Astrocyte (in vitro differentiated cells and primary cell): Measurements from ENCODE around the gene LRRK1. TPM values are rescaled to one million over a fixed set of nuclear protein-coding genes. Genes with fewer than 3 reads are reported as not detected.

Experiments used
- DNase-seq: peaks from one replicate; pipeline ENCODE4 v3.0.0-alpha.2; 2010; ENCODE audit warnings: low read depth
- FAIRE-seq: peaks from 2 replicates; lab custom pipeline; 2011; peaks lifted over from hg19 to GRCh38; lab: Jason Lieb, UNC
- H2AFZ ChIP-seq: 2 replicates; pipeline ENCODE4 v1.6.0; 2012; ENCODE audit warnings: low read depth, low read length, inconsistent platforms
- H3K27ac ChIP-seq: 2 replicates; pipeline ENCODE4 v1.5.1; 2011; ENCODE audit warnings: low read depth, low read length, inconsistent platforms
- H3K27me3 ChIP-seq: 2 replicates; pipeline ENCODE4 v1.6.0; 2011; ENCODE audit warnings: low read length, inconsistent platforms; ENCODE audit not compliant: insufficient read depth
- H3K36me3 ChIP-seq: 2 replicates; pipeline ENCODE4 v1.5.1; 2011; ENCODE audit warnings: low read length, inconsistent platforms; ENCODE audit not compliant: insufficient read depth
- H3K4me1 ChIP-seq: 2 replicates; pipeline ENCODE4 v1.5.1; 2011; ENCODE audit warnings: low read length, inconsistent platforms; ENCODE audit not compliant: insufficient read depth
- H3K4me2 ChIP-seq: 2 replicates; pipeline ENCODE4 v1.6.0; 2012; ENCODE audit warnings: low read length, inconsistent platforms
- H3K4me3 ChIP-seq: 2 replicates; pipeline ENCODE4 v1.5.1; 2011; ENCODE audit warnings: low read depth, mild to moderate bottlenecking, low read length, inconsistent platforms; ENCODE audit not compliant: insufficient read depth
- H3K79me2 ChIP-seq: 2 replicates; pipeline ENCODE4 v1.6.0; 2012; ENCODE audit warnings: mild to moderate bottlenecking, low read length, inconsistent platforms; ENCODE audit not compliant: insufficient read depth
- H3K9ac ChIP-seq: 2 replicates; pipeline ENCODE4 v1.6.0; 2012; ENCODE audit warnings: mild to moderate bottlenecking, low read length, inconsistent platforms
- H3K9me3 ChIP-seq: 2 replicates; pipeline ENCODE4 v1.5.1; 2012; ENCODE audit warnings: low read depth, mild to moderate bottlenecking, low read length, inconsistent platforms; ENCODE audit not compliant: insufficient read depth
- H4K20me1 ChIP-seq: 2 replicates; pipeline ENCODE4 v1.6.0; 2012; ENCODE audit warnings: low read length, inconsistent platforms; ENCODE audit not compliant: insufficient read depth
- H3K27ac Mint-ChIP-seq: one replicate; pipeline ENCODE4 v1.8.0; 2021; ENCODE audit warnings: mild to moderate bottlenecking, mixed read lengths; ENCODE audit not compliant: unreplicated experiment
- H3K27me3 Mint-ChIP-seq: one replicate; pipeline ENCODE4 v1.8.0; 2021; ENCODE audit warnings: low read depth, mixed read lengths; ENCODE audit not compliant: unreplicated experiment
- H3K36me3 Mint-ChIP-seq: one replicate; pipeline ENCODE4 v1.8.0; 2021; ENCODE audit warnings: low read depth, mixed read lengths; ENCODE audit not compliant: unreplicated experiment
- H3K4me1 Mint-ChIP-seq: one replicate; pipeline ENCODE4 v1.8.0; 2021; ENCODE audit warnings: low read depth, mixed read lengths; ENCODE audit not compliant: unreplicated experiment
- H3K4me3 Mint-ChIP-seq: one replicate; pipeline ENCODE4 v1.8.0; 2021; ENCODE audit warnings: mild to moderate bottlenecking, moderate library complexity, mixed read lengths; ENCODE audit not compliant: unreplicated experiment
- H3K9me3 Mint-ChIP-seq: one replicate; pipeline ENCODE4 v1.8.0; 2021; ENCODE audit warnings: mild to moderate bottlenecking, mixed read lengths; ENCODE audit not compliant: unreplicated experiment
- CTCF ChIP-seq: IDR thresholded peaks from 2 replicates; pipeline ENCODE4 v1.5.1; 2011; ENCODE audit warnings: low read depth, mild to moderate bottlenecking, inconsistent platforms, low read length, moderate library complexity; ENCODE audit not compliant: insufficient read depth
- EZH2 ChIP-seq: IDR thresholded peaks from 2 replicates; pipeline ENCODE4 v1.6.1; 2012; ENCODE audit warnings: mild to moderate bottlenecking, low read length, inconsistent platforms; ENCODE audit not compliant: insufficient read depth
- total RNA-seq: library from RNA; stranded (reverse); gene quantifications from 2 replicates; pipeline ENCODE4 v1.2.1, GENCODE V29; 2021

Gene LRRK1
- total RNA-seq, 1 donor from 2014 or later: 0.41 TPM

GRCh38 chr15:100988297-100988696 is 69.1 kb downstream of the LRRK1 start:
- H3K27ac ChIP-seq: no peak overlapping the region
- no peak overlapping the region for H3K4me3 ChIP-seq
- no peaks in the 10 kb centered on the region for H3K27me3 ChIP-seq
- TF ChIP-seq EZH2: no peak
- TF ChIP-seq CTCF: no peak
- H3K9me3 ChIP-seq: no peaks in the 10 kb centered on the region
- H3K9me3 Mint-ChIP-seq: no peaks in the 10 kb centered on the region
- H3K4me3 Mint-ChIP-seq: no peak overlapping the region
- no peaks in the 10 kb centered on the region for H3K36me3 Mint-ChIP-seq
- no peak overlapping the region for H3K4me2 ChIP-seq
- H3K4me1 Mint-ChIP-seq: no peaks in the 10 kb centered on the region
- H2AFZ ChIP-seq: no peak overlapping the region
- FAIRE-seq: no peak
- H3K9ac ChIP-seq: no peak overlapping the region
- no peak for DNase-seq
- H3K36me3 ChIP-seq: no peaks in the 10 kb centered on the region
- no peak overlapping the region for H3K27ac Mint-ChIP-seq
- no peaks in the 10 kb centered on the region for H4K20me1 ChIP-seq
- H3K4me1 ChIP-seq: no peaks in the 10 kb centered on the region
- peaks cover 6% of the 10 kb centered on the region for H3K27me3 Mint-ChIP-seq
- H3K79me2 ChIP-seq: no peaks in the 10 kb centered on the region

GRCh38 chr15:100988857-100989256 is 69.7 kb downstream of the LRRK1 start:
- Mint-ChIP-seq H3K27me3 (peaks cover 6% of the 10 kb centered on the region), H3K4me1 (no peaks in the 10 kb centered on the region), H3K9me3 (no peaks in the 10 kb centered on the region), H3K4me3 (no peak overlapping the region), H3K36me3 (no peaks in the 10 kb centered on the region), H3K27ac (no peak overlapping the region)
- DNase-seq: no peak
- no peaks in the 10 kb centered on the region for H3K9me3 ChIP-seq
- no peaks in the 10 kb centered on the region for H3K79me2 ChIP-seq
- no peaks in the 10 kb centered on the region for H4K20me1 ChIP-seq
- H3K27me3 ChIP-seq: no peaks in the 10 kb centered on the region
- TF ChIP-seq EZH2 (no peak), CTCF (no peak)
- FAIRE-seq: no peak
- no peak overlapping the region for H3K4me3 ChIP-seq
- H3K36me3 ChIP-seq: no peaks in the 10 kb centered on the region
- H3K4me1 ChIP-seq: no peaks in the 10 kb centered on the region
- no peak overlapping the region for H3K27ac ChIP-seq
- H3K4me2 ChIP-seq: no peak overlapping the region
- no peak overlapping the region for H2AFZ ChIP-seq
- H3K9ac ChIP-seq: no peak overlapping the region

GRCh38 chr15:100994597-100995446 is 75.7 kb downstream of the LRRK1 start:
- no peak overlapping the region for H3K4me3 Mint-ChIP-seq
- Histone ChIP-seq H3K4me1 (no peaks in the 10 kb centered on the region), H3K4me3 (no peak overlapping the region), H4K20me1 (no peaks in the 10 kb centered on the region), H3K36me3 (no peaks in the 10 kb centered on the region), H2AFZ (no peak overlapping the region), H3K9ac (no peak overlapping the region), H3K4me2 (no peak overlapping the region), H3K27ac (no peak overlapping the region), H3K27me3 (no peaks in the 10 kb centered on the region), H3K79me2 (no peaks in the 10 kb centered on the region), H3K9me3 (no peaks in the 10 kb centered on the region)
- no peaks in the 10 kb centered on the region for H3K36me3 Mint-ChIP-seq
- peaks cover 22% of the 10 kb centered on the region for H3K27me3 Mint-ChIP-seq
- H3K4me1 Mint-ChIP-seq: no peaks in the 10 kb centered on the region
- TF ChIP-seq CTCF (no peak), EZH2 (no peak)
- DNase-seq: no peak
- FAIRE-seq: no peak
- no peaks in the 10 kb centered on the region for H3K9me3 Mint-ChIP-seq
- no peak overlapping the region for H3K27ac Mint-ChIP-seq
